DLD1 (cell line): ENCODE data around the gene RUNX1.

Source experiments
- in situ Hi-C: cut with HindIII; loops from 2 replicates; pipeline ENCODE4 v1.10.0; 2017; ENCODE audit warnings: low sequenced_read_pairs

The RUNX1 gene

GRCh38 chr21:34779860-34780259 lies 269.2 kb downstream of the RUNX1 start:
- in situ Hi-C loops, result loop anchor here (25.0 kb wide), 1 partner anchor 107 kb away; no protein-coding TSS in a partner anchor

- in situ Hi-C loops, result loop anchor here (25.0 kb wide), 1 partner anchor 112 kb away; no protein-coding TSS in a partner anchor
Observed at GRCh38 chr21:34775793-34776192, 273.3 kb downstream of the RUNX1 start.

- in situ Hi-C loops, result loop anchor here (25.0 kb wide), 1 partner anchor 113 kb away; no protein-coding TSS in a partner anchor
Observed at GRCh38 chr21:34774750-34775149, 274.4 kb downstream of the RUNX1 start.

- in situ Hi-C loops, result no loop called here
Observed at GRCh38 chr21:34771512-34772028, 277.5 kb downstream of the RUNX1 start.

GRCh38 chr21:34770576-34770975 lies 278.5 kb downstream of the RUNX1 start:
- in situ Hi-C loops, result no loop called here

GRCh38 chr21:34768326-34768725 lies 280.8 kb downstream of the RUNX1 start:
- in situ Hi-C loops, result no loop called here

GRCh38 chr21:34766862-34767261 lies 282.2 kb downstream of the RUNX1 start:
- in situ Hi-C loops, result no loop called here

- in situ Hi-C loops, result no loop called here
Observed at GRCh38 chr21:34765619-34766018, 283.5 kb downstream of the RUNX1 start.

GRCh38 chr21:34764715-34765284 lies 284.3 kb downstream of the RUNX1 start:
- in situ Hi-C loops, result no loop called here

GRCh38 chr21:34762786-34763185 lies 286.3 kb downstream of the RUNX1 start:
- in situ Hi-C loops, result no loop called here

GRCh38 chr21:34761758-34762330 lies 287.3 kb downstream of the RUNX1 start:
- in situ Hi-C loops, result no loop called here

GRCh38 chr21:34754690-34755647 lies 294.1 kb downstream of the RUNX1 start:
- in situ Hi-C loops, result loop anchor here (5.0 kb wide), 1 partner anchor 52 kb away; no protein-coding TSS in a partner anchor

- in situ Hi-C loops, result no loop called here
Observed at GRCh38 chr21:34748862-34749261, 300.2 kb downstream of the RUNX1 start.

GRCh38 chr21:34745557-34746255 lies 303.4 kb downstream of the RUNX1 start:
- in situ Hi-C loops, result no loop called here

- in situ Hi-C loops, result no loop called here
Observed at GRCh38 chr21:34744801-34745200, 304.3 kb downstream of the RUNX1 start.

- in situ Hi-C loops, result no loop called here
Observed at GRCh38 chr21:34743831-34744230, 305.3 kb downstream of the RUNX1 start.

GRCh38 chr21:34743285-34743684 lies 305.8 kb downstream of the RUNX1 start:
- in situ Hi-C loops, result no loop called here

- in situ Hi-C loops, result no loop called here
Observed at GRCh38 chr21:34740198-34740597, 308.9 kb downstream of the RUNX1 start.
